Measurements from ENCODE around the gene VAPB.

DNA sequence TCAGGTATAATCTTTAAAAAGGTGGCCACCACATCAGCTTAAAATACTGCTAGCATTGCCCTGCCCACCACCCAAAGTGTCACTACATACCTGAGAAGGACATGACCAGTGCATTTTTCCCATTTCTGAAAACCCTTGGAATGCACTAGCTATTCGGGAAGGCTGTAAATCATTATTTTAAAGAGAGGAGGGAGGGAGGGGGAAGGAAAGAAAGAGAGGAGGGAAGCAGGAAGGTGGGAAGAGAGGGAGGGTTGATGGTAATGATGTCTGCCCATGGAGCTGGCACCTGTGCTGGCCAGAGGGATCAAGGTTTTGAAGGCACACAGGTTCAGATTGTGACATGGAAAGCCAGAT, 32.4 kb downstream of the VAPB start:
- TF ChIP-seq, protein P1, sequence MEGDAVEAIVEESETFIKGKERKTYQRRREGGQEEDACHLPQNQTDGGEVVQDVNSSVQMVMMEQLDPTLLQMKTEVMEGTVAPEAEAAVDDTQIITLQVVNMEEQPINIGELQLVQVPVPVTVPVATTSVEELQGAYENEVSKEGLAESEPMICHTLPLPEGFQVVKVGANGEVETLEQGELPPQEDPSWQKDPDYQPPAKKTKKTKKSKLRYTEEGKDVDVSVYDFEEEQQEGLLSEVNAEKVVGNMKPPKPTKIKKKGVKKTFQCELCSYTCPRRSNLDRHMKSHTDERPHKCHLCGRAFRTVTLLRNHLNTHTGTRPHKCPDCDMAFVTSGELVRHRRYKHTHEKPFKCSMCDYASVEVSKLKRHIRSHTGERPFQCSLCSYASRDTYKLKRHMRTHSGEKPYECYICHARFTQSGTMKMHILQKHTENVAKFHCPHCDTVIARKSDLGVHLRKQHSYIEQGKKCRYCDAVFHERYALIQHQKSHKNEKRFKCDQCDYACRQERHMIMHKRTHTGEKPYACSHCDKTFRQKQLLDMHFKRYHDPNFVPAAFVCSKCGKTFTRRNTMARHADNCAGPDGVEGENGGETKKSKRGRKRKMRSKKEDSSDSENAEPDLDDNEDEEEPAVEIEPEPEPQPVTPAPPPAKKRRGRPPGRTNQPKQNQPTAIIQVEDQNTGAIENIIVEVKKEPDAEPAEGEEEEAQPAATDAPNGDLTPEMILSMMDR (IDR thresholded peaks at IDR 0.05 in 2 of 3, conservative IDR thresholded peaks at IDR 0.05 in 1 of 3; ENCODE audit: borderline replicate concordance in 1 of 3, insufficient read depth in 1 of 3, low read depth in 2 of 3, low read length in 2 of 3), result no peak
- TF ChIP-seq POLR2A (IDR thresholded peaks at IDR 0.05; ENCODE audit: borderline replicate concordance, extremely low read depth, insufficient read depth, insufficient read length) (no peak), RAD21 (IDR thresholded peaks at IDR 0.05; ENCODE audit: low read depth) (no peak), SRF (IDR thresholded peaks at IDR 0.05; ENCODE audit: low read depth) (no peak), FOSL1 (IDR thresholded peaks at IDR 0.05; ENCODE audit: low read depth) (no peak), SP1 (IDR thresholded peaks at IDR 0.05; ENCODE audit: low read depth) (no peak), YY1 (IDR thresholded peaks at IDR 0.05; ENCODE audit: extremely low read depth, insufficient replicate concordance, low read depth, low read length) (no peak), ZBTB33 (IDR thresholded peaks at IDR 0.05; ENCODE audit: extremely low read depth, insufficient replicate concordance, low read length) (no peak), TCF7L2 (IDR thresholded peaks at IDR 0.05; ENCODE audit: borderline replicate concordance, extremely low read depth, insufficient read depth, insufficient read length) (no peak), EZH2 (IDR thresholded peaks at IDR 0.05) (no peak)
